ENCODE measurements around the gene EIF4E2.

GRCh38 chr2:232523682-232524597 is 26.5 kb upstream of the EIF4E2 start:
- TF ChIP-seq POU6F1 (CRISPR knock-in tag; IDR thresholded peaks at IDR 0.05; ENCODE audit: borderline replicate concordance, low read depth) (no peak), ISL1 (CRISPR knock-in tag; IDR thresholded peaks at IDR 0.05) (no peak), ZC3H10 (CRISPR knock-in tag; IDR thresholded peaks at IDR 0.05) (no peak), OSR1 (CRISPR knock-in tag; IDR thresholded peaks at IDR 0.05) (no peak), ZFP3 (CRISPR knock-in tag; IDR thresholded peaks at IDR 0.05) (no peak)
- TF ChIP-seq, protein P1, sequence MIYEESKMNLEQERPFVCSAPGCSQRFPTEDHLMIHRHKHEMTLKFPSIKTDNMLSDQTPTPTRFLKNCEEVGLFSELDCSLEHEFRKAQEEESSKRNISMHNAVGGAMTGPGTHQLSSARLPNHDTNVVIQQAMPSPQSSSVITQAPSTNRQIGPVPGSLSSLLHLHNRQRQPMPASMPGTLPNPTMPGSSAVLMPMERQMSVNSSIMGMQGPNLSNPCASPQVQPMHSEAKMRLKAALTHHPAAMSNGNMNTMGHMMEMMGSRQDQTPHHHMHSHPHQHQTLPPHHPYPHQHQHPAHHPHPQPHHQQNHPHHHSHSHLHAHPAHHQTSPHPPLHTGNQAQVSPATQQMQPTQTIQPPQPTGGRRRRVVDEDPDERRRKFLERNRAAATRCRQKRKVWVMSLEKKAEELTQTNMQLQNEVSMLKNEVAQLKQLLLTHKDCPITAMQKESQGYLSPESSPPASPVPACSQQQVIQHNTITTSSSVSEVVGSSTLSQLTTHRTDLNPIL (CRISPR knock-in tag; IDR thresholded peaks at IDR 0.05; ENCODE audit: low read depth) = no peak
